Choroid plexus epithelial cell (primary cell): ENCODE results near the gene ADGRE2.
A peak's percentile ranks its signal among the peaks of the same experiment; 100 is the strongest.
"Not testable (repeated sequence)": the region's sequence is repeated elsewhere in the genome, so short reads cannot be mapped to it uniquely, and the experiment has no call there.

ENCODE experiments used
- DNase-seq: peaks from one replicate; pipeline ENCODE4 v3.0.0-alpha.2; 2010; ENCODE audit warnings: low read depth
- H3K4me3 ChIP-seq: 2 replicates; pipeline ENCODE4 v1.5.1; 2011; ENCODE audit warnings: low read depth, mild to moderate bottlenecking, control low read depth, low read length, moderate library complexity
- TF ChIP-seq, protein P1 (sequence below): conservative IDR thresholded peaks from 2 replicates; pipeline ENCODE4 v1.5.1; 2011; ENCODE audit warnings: low read depth, mild to moderate bottlenecking, control low read depth, inconsistent platforms, low read length, moderate library complexity

ADGRE2 gene

DNA sequence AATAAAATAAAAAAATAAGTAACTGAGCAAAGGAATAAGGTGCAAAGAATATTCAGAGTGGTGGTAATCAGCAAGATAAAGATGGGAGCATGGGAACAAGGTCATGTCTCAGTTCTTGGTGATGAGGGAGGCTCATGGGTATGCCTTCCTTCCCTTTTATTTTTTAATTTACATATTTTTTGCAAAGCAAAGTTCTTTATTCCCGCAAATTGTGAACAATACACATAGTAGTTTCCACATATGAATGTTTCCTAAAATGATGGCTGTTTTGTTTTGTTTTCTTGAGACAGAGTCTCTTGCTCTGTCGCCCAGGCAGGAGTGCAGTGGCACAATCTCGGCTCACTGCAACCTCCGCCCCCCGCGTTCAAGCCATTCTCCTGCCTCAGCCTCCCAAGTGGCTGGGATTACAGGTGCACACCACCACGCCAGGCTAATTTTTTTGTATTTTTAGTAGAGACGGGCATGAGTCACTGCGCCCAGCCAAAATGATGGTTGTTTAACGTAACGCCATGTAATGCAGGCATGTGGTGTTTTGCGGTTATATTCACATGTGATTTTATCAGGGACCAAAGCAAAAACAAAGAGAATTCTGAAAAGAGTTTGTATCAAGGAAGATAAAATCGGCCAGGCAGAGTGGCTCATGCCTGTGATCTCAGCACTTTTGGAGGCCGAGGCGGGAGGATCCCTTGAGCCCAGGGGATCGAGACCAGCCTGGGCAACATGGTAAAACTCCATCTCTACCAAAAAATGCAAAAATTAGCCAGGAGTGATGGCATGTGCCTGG lies 4.5 kb upstream of the ADGRE2 start:
- no peak overlapping the region for H3K4me3 ChIP-seq
- TF ChIP-seq, protein P1, sequence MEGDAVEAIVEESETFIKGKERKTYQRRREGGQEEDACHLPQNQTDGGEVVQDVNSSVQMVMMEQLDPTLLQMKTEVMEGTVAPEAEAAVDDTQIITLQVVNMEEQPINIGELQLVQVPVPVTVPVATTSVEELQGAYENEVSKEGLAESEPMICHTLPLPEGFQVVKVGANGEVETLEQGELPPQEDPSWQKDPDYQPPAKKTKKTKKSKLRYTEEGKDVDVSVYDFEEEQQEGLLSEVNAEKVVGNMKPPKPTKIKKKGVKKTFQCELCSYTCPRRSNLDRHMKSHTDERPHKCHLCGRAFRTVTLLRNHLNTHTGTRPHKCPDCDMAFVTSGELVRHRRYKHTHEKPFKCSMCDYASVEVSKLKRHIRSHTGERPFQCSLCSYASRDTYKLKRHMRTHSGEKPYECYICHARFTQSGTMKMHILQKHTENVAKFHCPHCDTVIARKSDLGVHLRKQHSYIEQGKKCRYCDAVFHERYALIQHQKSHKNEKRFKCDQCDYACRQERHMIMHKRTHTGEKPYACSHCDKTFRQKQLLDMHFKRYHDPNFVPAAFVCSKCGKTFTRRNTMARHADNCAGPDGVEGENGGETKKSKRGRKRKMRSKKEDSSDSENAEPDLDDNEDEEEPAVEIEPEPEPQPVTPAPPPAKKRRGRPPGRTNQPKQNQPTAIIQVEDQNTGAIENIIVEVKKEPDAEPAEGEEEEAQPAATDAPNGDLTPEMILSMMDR: no peak
- no peak for DNase-seq

DNA sequence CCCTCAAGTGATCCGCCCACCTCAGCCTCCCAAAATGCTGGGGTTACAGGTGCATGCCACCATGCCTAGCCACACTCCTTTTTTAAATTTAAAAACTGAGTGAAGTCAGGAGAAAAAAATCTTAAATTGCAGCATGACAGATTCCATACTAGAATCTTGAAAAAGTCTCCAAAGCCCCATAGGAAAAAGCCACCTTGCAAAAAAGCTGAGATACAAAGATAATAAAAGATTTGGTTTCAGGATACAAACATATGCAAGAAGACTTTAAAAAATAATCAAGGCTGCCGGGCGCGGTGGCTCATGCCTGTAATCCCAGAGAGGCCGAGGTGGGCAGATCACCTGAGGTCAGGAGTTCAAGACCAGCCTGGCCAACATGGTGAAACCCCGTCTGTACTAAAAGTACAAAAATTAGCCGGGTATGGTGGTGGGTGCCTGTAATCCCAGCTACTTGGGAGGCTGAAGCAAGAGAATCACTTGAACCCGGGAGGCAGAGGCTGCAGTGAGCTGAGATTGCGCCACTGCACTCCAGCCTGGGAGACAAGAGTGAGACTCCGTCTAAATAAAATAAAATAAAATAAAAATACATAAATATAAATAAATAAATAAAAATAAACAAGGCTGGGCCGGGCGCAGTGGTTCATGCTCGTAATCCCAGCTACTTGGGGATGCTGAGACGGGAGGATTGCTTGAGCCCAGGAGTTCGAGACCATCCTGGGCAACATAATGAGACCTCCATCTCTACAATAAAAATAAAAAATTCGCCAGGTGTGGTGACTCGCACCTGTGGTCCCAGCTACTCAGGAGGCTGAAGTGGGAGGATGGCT lies 3.6 kb upstream of the ADGRE2 start:
- H3K4me3 ChIP-seq, DNase-seq: not testable (repeated sequence)

DNA sequence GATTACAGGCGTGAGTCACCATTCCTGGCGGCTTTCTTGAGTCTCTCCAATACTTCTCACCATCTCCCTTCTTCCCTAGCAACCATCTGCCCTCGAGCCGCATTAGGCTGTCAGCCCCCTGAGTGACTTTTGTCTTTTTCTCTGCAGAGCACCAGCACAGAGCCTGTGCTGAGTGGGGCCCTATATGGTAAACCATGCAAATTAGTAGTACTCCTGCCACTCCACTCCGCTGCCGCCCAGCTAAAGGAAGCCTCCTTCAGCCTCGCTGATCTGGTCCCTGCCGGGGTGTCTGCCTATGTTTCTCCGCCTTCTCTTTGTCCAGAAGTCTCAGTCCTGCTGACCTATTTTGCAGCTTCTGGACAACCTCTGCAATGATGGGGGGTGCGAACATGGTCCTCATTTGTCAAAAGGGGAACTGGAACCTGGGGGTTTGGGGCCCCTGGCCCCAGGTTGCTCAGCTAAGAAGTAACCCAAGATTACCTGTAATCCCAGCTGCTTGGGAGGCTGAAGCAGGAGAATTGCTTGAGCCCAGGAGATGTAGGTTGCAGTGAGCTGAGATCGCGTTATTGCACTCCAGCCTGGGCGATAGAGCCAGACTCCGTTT lies 2.4 kb upstream of the ADGRE2 start:
- not testable (repeated sequence) for DNase-seq, H3K4me3 ChIP-seq

GRCh38 chr19:14779151-14779550 lies 791 bp upstream of the ADGRE2 start:
- TF ChIP-seq, protein P1: no peak
- no peak overlapping the region for H3K4me3 ChIP-seq
- no peak for DNase-seq

DNA sequence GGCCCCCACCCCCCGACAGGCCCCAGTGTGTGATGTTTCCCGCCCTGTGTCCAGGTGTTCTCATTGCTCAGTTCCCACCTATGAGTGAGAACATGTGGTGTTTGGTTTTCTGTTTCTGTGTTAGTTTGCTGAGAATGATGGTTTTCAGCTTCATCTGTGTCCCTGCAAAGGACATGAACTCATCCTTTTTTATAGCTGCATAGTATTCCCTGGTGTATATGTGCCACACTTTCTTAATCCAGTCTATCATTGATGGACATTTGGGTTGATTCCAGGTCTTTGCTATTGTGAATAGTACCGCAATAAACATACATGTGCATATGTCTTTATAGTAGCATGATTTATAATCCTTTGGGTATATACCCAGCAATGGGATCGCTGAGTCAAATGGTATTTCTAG lies 715 bp downstream of the ADGRE2 start:
- DNase-seq, H3K4me3 ChIP-seq: not testable (repeated sequence)

GRCh38 chr19:14775869-14776586 lies 2.3 kb downstream of the ADGRE2 start:
- TF ChIP-seq, protein P1: peak; percentile 1
- DNase-seq: no peak
- peak overlapping the region; percentile 58 for H3K4me3 ChIP-seq

- not testable (repeated sequence) for DNase-seq, H3K4me3 ChIP-seq
Observed at GRCh38 chr19:14775326-14775725, 3.0 kb downstream of the ADGRE2 start.

DNA sequence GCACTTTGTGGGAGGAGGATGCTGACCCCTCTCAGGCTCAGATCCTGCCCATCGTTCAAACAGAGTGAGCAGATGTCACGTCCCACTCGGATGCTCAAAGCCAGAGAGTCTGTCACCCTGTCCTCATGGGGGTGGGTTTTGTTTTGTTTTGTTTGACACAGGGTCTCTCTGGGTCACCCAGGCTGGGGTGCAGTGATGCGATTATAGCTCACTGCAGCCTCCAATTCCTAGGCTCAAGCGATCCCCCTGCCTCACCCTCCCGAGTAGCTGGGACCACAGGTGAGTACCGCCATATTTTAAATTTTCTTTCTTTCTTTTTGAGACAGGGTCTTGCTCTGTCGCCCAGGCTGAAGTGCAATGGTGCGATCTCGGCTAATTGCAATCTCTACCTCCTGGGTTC lies 4.0 kb downstream of the ADGRE2 start:
- no peak overlapping the region for H3K4me3 ChIP-seq
- TF ChIP-seq, protein P1: no peak
- DNase-seq: no peak

DNA sequence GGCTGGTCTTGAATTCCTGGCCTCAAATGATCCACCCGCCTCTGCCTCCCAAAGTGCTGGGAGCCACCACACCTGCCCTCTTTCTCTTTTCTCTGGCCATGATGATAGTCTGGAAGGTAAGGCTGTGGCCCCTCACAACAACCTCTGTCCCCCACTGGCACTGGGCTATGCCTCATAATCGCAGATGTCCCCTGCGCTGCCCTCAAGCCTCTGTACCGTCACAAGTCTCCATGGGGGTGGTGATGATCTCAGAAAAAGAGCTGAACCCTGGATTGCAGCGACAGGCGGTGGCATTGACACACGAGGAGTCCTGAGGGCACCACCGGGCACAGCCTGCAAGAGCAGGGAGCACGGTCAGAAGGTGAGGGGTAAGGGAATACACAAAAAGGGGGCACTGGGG lies 4.6 kb downstream of the ADGRE2 start:
- H3K4me3 ChIP-seq, DNase-seq: not testable (repeated sequence)
